Sciatic nerve (tissue), 2 donors: ENCODE results near the gene GTF3C5. TPM values are rescaled to one million over a fixed set of nuclear protein-coding genes. Genes with fewer than 3 reads are reported as not detected.
"Not testable (repeated sequence)": the region's sequence is repeated elsewhere in the genome, so short reads cannot be mapped to it uniquely, and the experiment has no call there.

Experiments
- ATAC-seq: fragments of 200-7000 bp; cut with Tn5 transposase; one replicate; pipeline ENCODE4 v1.9.1; 2020; ENCODE audit warnings: mild to moderate bottlenecking, moderate library complexity
- DNase-seq: peaks from one replicate; pipeline ENCODE4 v3.0.0-alpha.2; 2020; ENCODE audit warnings: low spot score
- intact Hi-C: fragments of 100-400 bp; cut with DNase I; formaldehyde crosslinking; loops from one replicate; pipeline ENCODE4 v1.14.2; 2022
- total RNA-seq: library from RNA; stranded (reverse); fragmentation: NEBNext Ultra II Directional; extraction: Animal tissue kit (Norgen Biotek cat#: 25700); gene quantifications from one replicate; pipeline ENCODE4 v1.2.1, GENCODE V29; 2021
- donor health status: DM: no; HTN: no; CAD: no.
- donor health status: DM: no; HTN: no; CAD: no.

GTF3C5 gene
- total RNA-seq, 1 donor from 2014 or later, result 45.2 TPM

- intact Hi-C loops, result no loop called here
- ATAC-seq (no peak), DNase-seq (no peak)
Measured at GRCh38 chr9:133078486-133078885, 47.7 kb downstream of the GTF3C5 start.

- DNase-seq (no peak), ATAC-seq (no peak)
Measured at GRCh38 chr9:133080161-133080560, 49.4 kb downstream of the GTF3C5 start.

GRCh38 chr9:133080786-133081779, 50.3 kb downstream of the GTF3C5 start:
- DNase-seq, ATAC-seq, intact Hi-C loops: not testable (repeated sequence)

More at GRCh38 chr9:133080161-133080560, 49.4 kb downstream of the GTF3C5 start:
- intact Hi-C loops, result no loop called here

DNA sequence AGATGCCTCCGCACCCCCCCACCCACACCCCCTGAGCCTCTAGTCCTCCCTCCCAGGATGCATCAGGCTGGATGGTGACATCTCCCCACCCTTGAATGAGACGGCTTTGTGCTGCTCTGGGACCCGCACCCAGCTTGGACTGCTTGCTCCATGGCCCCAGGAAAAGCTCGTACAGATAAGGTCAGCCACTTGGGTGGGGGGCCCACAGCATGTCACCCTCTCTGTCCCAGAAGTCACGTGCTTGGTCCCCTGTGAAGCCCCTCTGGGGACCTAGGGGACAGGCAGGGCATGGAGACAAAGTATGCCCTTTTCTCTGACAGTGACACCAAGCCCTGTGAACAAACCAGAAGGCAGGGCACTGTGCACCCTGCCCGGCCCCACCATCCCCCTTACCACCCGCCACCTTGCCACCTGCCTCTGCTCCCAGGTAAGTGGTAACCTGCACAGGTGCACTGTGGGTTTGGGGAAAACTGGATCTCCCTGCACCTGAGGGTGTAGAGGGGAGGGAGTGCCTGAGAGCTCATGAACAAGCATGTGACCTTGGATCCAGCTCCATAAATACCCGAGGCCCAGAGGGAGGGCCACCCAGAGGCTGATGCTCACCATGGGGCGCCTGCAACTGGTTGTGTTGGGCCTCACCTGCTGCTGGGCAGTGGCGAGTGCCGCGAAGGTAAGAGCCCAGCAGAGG, 51.3 kb downstream of the GTF3C5 start:
- intact Hi-C loops, ATAC-seq, DNase-seq: not testable (repeated sequence)

DNA sequence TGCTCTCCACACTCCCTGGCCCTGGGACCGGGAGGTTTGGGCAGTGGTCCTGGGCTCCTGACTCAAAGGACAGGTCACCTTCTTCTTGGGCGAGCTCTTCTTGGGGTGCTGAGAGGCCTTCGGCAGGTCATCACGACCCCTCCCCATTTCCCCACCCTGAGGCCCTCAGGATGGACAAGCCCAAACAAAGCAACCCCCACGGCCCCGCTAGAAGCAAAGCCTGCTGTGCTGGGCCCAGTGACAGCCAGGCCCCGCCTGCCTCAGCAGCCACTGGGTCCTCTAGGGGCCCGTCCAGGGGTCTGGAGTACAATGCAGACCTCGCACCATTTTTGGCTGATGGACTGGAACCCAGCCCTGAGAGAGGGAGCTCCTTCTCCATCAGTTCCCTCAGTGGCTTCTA, 52.9 kb downstream of the GTF3C5 start:
- ATAC-seq, intact Hi-C loops, DNase-seq: not testable (repeated sequence)

DNA sequence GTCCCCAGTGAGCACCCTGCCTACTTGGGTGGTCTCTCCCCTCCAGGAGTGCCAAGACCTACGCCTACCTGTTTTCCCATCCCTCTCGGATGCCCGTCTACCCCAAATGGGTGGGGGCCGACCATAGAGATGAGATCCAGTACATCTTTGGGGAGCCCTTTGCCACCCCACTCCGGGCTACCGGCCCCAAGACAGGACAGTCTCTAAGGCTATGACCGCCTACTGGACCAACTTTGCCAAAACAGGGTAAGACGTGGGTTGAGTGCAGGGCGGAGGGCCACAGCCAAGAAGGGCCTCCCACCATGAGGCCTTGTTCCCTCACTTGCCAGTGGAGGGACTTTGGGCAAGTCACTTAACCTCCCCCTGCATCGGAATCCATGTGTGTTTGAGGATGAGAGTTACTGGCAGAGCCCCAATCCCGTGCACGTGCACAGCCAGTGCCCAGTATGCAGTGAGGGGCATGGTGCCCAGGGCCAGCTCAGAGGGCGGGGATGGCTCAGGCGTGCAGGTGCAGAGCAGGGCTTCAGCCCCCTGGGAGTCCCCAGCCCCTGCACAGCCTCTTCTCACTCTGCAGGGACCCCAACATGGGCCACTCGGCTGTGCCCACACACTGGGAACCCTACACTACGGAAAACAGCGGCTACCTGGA, 55.5 kb downstream of the GTF3C5 start:
- intact Hi-C loops, DNase-seq, ATAC-seq: not testable (repeated sequence)

GRCh38 chr9:133086894-133087293, 56.1 kb downstream of the GTF3C5 start:
- no peak for DNase-seq
- intact Hi-C loops, result no loop called here
- no peak for ATAC-seq

DNA sequence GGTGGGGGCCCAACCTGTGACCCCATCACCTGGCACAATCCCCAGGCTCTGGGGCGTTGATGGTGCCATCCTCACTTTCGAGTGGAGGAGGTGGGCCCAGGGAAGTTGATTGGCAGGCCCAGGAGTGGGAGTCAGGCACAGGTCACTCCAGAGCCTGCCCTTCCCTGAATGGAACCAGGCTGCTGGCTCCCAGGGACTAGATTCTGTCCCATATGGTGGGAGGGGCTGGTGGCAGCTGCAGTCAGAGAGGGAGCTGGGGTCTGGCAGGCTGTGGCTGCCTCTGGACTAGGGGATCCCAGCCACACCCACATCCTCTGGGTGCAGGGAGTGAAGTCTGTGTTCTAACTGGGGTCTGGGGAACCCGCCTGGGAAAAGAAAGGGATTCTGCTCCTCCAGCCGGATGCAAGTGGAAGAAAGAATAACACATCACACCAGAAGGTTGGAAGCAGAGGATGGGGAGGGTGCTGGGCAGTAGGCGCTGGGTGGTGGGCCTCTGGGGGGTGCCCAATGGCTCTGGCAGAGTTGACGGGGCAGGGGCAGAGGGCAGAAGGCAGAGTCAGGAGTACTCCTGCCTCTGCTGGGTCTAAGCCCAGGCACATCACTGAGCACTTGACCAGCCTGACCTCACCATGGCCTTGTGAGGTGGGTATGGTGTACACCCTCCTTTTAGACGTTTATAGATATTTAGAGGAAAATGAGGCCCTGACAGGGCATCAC, 56.8 kb downstream of the GTF3C5 start:
- ATAC-seq, result no peak
- intact Hi-C loops, result no loop called here
- DNase-seq, result no peak

- intact Hi-C loops, result no loop called here
- DNase-seq, result no peak
- ATAC-seq, result no peak
Measured at GRCh38 chr9:133088146-133088750, 57.5 kb downstream of the GTF3C5 start.

DNA sequence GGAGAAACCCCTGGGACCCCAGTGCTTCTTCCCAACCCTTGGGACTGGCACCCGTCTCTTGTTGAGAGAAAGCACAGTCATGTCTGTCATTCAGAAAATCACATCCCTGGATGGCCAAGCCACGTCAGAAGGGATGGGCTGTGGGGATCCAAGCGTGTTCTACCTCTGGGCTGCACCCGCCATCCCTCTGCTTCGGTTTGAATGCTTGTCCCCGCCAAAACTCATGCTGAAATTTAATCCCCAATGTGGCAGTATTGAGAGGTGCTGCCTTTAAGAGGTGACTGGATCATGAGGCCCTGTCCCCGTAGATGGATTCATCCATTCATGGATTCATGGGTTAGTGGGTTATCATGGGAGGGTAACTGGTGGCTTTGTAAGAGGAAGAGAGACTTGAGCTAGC, 58.0 kb downstream of the GTF3C5 start:
- ATAC-seq (no peak), DNase-seq (no peak)
- intact Hi-C loops, result no loop called here

DNA sequence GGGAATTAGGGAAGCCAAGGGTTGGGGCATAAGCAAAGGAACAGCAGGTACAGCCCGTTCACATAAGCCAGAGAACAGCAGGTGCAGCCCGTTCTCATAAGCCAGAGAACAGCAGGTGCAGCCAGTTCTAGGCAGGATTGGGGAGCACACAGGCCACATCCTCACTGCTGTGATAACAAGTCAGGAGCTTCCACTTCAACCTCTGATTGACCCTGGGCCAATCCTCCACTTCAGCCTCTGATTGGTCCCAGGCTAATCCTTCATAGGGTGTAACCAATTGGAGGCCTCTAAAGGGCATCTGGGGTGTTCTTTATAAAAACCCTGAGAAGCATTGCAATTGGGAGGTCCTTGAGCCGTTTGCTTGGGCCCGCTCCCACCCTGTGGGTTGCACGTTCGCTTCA, 58.5 kb downstream of the GTF3C5 start:
- DNase-seq, result no peak
- ATAC-seq, result no peak
- intact Hi-C loops, result no loop called here

DNA sequence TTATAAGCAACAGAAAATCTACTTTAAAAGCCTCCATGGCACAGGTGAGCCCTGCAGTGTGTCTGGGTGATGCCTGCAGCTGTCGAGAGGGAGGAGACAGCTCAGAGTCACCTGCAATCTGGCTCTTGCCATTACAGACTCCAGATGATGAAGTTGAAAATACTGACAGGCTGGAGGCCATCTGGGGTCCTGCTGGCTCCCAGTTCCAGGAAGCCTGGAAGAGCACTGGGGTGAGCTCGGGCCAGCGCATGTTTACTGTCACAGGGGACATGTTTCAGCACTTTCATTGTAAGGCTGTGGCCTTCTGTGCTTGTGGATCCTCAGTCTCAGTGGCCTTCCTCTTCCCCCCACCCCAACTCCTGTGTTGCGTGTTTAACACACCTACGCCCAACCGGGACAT, 59.4 kb downstream of the GTF3C5 start:
- intact Hi-C loops, result no loop called here
- no peak for ATAC-seq
- DNase-seq, result no peak

DNA sequence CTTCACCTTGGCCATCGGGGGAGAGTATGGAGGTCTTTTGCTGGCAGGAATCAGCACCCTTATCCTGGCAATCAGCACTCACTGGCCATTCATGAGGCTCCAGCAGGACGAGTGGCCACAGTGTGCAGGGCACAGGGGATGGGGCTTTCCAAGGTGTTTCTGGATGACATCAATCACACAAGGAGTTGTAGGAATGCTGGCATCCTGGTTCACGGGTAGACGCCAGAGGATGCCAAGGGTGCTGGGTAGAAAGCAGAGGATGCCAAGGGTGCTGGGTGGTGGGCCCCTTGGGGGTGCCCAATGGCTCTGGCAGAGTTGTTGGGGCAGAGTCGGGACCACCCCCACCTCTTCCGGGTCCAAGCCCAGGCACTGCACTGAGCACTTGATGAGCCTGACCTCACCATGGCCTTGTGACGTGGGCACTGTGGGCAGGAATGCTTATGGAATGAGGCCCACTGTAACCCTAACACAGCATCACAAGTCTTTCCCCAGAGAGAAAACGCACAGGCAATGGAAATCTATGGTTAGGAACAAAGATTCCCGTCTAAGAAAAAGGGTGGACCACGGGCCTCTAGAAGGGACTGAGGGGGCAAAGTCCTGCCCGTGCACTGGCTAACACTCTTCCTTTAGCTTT, 60.1 kb downstream of the GTF3C5 start:
- DNase-seq (no peak), ATAC-seq (no peak)
- intact Hi-C loops, result no loop called here

- ATAC-seq, DNase-seq, intact Hi-C loops: not testable (repeated sequence)
Measured at GRCh38 chr9:133094351-133094750, 63.6 kb downstream of the GTF3C5 start.

DNA sequence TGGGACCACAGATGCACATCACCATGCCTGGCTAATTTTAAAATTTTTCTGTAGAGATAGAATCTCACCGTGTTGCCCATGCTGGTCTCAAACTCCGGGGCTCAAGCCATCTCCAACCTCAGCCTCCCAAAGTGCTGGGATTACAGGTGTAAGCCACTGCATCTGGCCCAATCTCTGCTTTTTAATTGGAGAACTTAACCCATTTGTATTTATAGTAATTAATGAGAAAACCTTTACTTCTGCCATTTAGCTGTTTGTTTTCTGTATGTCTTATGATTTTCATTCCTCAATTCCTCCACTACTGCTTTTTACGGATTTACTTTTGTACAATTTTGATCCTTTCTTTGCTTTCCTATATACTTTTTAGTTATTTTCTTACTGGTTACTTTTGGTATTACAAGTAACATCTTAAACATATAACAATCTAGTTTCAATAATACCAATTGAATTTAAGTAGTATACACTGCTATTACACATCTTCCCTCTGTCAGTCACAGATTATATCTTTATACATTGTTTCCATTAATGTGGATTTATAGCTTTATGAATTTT, 64.1 kb downstream of the GTF3C5 start:
- intact Hi-C loops, result no loop called here
- DNase-seq (no peak), ATAC-seq (no peak)

DNA sequence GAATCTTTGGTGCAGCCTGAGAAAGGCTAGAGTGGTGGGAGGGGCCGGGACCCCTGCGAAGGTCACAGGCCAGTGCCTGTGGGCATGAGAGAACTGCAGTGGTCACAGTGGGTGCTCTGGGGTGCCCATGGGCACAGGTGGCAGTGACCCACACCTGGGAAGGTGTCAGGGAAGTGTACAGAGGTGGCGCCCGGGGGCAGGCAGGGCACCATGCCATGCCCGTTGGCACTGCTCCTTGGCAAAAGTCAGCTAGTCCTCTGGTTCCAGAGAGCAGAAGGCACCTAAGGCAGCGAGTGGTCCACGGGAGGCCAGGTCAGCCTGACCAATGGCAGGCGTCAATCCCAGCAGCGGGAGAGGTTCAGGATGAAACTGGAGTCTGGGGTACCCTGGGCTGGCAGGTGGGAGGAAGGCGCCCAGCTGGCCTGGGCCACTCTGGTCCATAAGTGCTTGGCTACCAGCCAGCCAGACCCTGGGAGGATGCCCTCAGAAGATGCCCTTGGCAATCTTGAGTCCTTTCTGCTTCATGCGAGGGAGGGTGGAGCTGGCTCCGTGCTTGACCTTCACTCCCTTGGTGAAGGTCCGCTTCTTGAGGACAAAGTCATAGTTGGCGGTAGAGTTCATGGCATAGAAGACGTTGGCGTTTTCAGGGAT, 67.4 kb downstream of the GTF3C5 start:
- DNase-seq (no peak), ATAC-seq (no peak)
- intact Hi-C loops, result no loop called here

GRCh38 chr9:133098871-133099270, 68.1 kb downstream of the GTF3C5 start:
- no peak for DNase-seq
- intact Hi-C loops, result no loop called here
- ATAC-seq, result no peak
